SHP77 (cell line): ENCODE data around the gene LCE1A.

ENCODE experiments used
- DNase-seq, 2 experiments: peaks; one replicate each; lab custom pipeline; 2025; lab: John Stamatoyannopoulos, UW

The LCE1A gene, protein sequence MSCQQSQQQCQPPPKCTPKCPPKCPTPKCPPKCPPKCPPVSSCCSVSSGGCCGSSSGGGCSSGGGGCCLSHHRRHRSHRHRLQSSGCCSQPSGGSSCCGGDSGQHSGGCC

DNA sequence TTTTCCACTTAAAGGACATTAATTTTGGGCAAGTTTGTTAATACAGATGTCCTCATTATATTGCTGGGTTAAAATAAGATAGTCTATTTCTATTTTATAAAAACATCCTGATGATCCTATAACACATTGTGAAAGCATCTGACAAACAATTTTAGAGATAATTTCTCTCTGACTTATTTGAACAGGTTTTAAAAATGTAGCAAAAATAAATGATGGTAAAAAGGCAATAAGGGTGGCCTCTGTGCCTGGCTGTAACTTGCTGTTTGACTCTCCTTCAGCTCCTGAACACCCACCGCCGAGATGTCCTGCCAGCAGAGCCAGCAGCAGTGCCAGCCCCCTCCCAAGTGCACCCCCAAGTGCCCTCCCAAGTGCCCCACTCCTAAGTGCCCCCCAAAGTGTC, at the start of gene LCE1A:
LCE1A (plus strand) TSS at position 301 of the 400 bp plus-strand sequence; CDS start at position 301, 0 bp downstream.
- no peak for DNase-seq

DNA sequence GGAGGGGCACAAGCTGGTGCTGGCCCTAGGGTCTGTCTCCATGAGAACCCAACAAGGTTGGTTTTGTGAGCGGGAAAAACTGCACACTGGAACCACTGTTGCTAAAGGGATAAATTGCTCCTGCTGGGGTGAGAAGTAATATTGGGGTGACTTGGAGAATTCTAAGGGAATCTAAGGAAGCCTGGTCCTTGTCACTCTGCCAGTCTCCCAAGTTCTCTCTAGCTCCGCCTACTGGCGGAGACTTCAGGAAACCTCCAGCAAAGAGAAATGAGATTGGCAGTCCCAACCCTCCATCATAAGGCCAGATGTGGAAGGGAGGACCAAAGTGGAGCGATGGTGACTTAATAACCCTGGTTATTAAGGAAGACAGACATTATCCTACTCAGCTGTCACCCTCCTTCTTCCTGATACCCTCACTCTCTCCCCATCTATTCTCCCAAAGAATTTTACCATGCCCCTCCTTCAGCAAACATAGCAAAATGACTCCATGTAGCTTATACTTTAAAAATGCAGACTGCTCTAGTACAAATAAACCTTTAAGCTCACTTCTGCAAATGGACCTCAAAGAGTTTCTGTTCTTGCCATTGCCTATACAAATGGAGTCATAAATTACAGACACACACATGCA, 49.6 kb upstream of the LCE1A start:
- DNase-seq: peak in 1 of 2 experiments; percentile 33

DNA sequence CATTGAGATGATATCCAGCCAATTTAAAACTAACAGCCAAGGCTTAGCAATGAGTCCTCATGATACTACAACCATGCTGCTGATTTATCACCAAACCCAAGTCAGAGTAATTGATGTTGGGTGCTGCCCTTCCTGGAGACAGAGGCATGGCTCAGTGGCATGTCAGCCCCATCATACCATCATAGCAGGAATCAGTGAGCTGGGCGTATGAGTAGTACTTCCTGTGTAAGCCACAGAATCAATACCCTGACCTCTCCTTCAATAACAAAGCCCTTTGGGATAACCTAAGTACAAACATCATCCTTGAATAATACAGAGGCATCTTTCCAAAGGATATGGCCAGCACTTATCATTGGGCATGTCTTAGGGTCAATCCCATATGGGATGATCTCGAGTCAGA, 44.2 kb upstream of the LCE1A start:
- DNase-seq: no peak

DNA sequence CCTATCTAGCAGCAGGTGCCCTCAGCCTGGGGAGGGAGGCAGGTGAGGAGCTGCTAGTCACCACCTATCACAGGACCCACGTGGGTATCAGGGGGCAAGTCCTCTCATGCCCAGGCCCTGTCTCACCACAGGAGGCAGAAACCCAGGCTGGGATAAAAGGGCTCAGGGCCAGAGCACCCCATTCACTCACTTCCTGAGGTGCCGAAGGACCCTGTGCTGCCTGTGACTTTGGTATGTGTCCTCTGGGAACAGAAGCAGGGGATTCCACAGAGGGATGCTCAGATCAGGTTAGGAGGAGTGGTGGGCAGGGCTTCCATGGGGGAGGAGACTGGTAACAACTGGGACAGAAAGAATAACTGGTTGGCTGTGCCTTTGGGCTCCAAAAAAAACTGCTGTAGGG, 41.2 kb upstream of the LCE1A start, which contains the start of gene LCE1E:
LCE1E (plus strand) TSS at position 181 of the 400 bp plus-strand sequence. CDS start 1,043 bp downstream, outside the sequence.
- DNase-seq: no peak

DNA sequence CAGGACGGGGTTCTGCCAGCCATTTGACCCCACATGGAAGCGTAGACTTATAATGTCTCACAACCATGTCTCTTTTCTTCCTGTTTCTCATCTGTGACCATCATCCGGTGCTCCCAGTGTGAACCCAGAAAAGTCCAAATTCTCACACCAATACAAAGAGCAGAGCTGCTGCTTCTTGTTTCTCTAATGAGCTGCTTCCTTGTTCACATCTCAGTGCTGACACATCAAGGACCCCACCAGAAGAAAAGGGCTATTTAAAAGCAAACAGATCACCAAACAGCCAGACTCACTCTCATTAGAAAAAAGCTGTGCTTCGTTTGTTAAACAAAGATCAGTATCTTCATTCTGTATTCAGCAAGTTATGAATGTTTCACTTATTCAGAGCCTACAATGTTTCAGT, 31.6 kb upstream of the LCE1A start:
- no peak for DNase-seq

DNA sequence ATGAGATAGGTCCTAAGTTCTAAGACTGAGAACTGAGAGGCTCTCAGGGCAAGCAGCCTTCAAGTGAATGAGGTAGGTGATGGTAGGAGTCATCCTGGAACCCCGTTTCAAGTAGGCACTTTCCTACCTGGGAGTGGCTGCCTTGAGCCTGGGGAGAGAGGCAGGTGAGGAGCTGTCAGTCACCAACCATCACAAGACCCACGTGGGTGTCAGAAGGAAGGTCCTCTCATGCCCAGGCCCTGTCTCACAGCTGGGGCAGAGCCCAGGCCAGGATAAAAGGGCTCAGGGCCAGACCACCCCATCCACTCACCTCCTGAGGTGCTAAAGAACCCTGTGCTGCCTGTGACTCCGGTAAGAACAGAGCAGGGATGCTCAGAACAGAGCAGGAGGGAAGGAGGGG, 30.9 kb upstream of the LCE1A start, which contains the start of gene LCE1D:
LCE1D (plus strand) TSS at position 301 of the 400 bp plus-strand sequence. CDS start 1,074 bp downstream, outside the sequence.
- no peak for DNase-seq

DNA sequence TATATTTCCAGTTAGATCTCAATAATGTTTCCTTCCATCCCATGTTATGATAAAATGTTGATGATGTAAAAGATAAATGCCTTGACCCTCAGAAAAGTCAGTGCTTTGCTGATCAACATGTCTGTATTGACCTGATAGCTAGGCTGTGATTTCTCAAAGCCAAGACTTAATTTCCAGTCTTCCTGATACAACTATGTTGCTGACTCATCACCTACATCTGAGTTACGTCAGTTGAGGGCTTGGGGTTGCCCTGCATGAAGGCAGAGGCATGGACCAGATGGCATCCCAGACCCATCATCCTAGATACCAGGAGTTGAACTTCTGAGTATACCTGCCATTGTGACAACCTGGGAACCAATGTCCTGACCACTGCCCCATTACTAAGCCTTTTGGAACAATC, 25.9 kb upstream of the LCE1A start:
- no peak for DNase-seq

DNA sequence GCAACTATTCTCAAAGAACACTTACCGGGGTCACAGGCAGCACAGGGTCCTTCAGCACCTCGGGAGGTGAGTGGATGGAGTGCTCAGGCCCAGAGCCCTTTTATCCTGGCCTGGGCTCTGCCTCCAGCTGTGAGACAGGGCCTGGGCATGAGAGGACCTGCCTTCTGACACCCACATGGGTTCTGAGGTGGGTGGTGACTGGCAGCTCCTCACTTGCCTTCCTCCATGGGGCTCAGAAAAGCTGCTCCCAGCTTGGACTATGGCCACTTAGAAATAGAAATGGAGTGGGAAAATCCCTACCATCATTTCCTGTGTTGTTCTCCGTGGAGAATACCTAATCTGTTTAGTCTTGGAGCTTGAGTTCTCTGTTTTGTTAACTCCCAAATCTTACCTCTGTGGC, 20.7 kb upstream of the LCE1A start, which contains the start of gene LCE1C:
LCE1C (minus strand) TSS at position 76 of the 400 bp plus-strand sequence. CDS start 1,173 bp downstream, outside the sequence.
- DNase-seq: no peak

DNA sequence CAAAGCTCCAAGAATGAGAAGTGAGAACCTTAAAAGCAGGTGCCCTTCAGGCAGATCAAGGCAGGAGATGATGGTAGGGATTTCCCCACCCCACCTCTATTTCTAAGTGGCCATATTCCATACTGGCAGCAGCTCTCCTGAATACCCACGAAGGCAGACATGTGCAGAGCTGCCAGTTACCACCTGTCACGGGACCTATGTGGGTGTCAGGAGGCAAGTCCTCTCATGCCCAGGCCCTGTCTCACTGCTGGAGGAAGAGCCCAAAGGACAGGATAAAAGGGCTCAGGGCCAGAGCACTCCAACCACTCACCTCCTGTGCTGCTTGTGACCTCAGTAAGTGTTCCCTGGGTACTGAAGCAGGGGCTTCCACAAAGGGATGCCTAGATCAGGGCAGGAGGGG, 16.2 kb upstream of the LCE1A start:
- no peak for DNase-seq

DNA sequence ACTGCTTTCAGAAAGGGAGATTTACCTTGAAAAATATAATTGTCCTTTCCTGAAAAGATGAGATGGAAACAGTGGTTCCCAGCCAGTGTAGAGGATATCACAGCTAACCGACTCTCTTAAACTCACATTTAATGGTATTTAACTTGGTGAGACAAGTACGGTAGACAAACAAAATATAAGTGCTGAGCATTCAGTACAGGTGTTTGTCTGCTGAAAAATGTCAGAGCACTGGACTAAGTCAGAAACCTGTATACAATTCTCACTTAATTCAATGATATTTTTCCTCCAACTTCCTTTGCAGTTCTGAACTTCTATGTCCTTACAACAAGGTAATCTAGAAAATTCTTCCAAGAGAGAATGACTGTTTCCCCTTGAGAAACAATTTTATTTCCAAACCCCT, 15.6 kb upstream of the LCE1A start, which contains the start of gene LCE1B:
LCE1B (plus strand) TSS at position 301 of the 400 bp plus-strand sequence. CDS start 476 bp downstream, outside the sequence.
- DNase-seq: no peak

DNA sequence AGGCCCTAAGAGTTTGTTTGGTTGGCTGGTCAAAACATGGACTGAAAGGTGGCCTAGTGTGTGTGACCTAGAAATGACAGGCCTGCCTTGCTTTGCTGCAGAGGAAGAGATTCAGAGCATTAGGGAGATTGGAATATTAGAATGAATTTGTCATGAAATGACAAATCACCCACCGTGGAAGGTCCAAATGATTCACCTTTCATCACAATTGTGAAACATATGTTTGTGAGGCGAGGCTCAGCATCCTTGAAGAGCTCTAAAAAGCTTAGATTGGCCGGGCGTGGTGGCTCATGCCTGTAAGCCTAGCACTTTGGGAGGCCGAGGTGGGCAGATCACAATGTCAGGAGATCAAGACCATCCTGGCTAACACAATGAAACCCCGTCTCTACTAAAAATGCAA, 10.0 kb upstream of the LCE1A start:
- no peak for DNase-seq

DNA sequence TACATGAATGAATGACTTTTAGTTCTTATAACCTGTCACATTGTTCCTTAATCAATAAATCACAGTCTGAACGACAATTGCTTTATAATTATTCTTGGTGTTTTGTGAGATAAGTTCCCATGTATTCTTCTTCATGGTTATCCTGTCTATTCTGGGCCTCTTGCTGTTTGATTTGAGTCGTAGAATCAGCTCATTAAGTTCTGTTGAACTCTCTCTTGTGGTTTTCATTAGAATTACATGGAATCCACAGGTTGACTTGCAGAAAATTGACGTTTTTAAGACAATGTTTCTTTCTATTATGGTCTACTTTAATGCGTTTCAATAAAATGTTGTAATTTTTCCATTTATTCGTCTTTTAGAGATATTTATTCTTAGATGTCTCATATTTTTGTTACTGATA, 4.0 kb upstream of the LCE1A start:
- no peak for DNase-seq

DNA sequence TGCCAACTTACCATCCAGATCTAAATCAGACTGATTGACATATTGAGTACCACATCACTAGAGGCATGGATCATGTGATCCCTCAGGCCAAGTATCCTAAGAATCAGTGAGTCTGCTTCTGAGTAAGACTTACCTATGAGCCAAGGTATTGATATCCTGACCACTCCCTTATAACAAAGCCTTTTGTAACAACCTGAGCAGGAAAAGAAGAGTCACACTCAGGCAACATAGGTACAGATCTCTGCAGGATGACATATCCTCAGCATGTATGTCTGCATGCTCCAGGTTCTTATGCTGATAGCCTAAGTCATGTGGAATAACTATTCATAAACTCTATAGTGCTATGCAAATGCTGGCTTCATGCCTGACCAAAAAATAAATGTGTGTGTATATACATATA, 2.3 kb upstream of the LCE1A start:
- no peak for DNase-seq

DNA sequence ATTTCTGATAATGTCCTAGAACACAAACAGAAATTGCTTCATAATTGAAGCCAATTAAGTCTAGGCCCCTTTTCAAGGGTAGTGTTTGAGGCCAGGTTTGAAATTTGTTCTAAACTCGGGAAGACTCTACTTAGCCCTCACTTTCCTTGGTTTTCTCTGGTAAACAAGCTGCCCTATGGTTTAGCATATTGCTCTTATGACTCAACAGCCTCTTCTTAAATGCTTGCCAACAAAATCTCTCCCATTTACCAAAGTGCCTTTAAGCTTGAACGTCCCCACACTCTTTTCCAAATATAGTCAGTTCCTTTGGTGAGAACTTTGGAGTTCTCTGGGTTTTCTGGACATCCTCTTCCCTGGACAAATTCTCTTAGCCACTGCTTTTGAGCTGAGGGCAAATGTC, 9.6 kb downstream of the LCE1A start:
- no peak for DNase-seq

DNA sequence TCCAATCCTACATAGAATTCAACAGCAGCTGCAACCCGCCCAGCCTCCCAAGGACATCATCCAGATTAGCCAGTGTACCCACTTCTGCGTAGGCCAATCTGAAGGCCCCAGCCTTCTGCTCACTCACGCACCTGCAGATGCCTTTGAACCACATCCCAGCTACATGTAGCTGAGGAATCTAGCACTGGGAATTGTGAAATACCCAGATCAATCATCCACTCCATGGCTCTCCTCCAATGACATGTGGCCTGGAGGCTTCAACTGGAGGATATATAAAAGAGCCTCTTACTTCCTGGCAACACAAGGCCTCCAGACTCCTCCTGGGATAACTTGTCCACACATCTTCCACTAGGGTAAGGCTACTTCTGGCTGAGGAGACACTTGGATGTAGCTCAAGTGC, 15.3 kb downstream of the LCE1A start, which contains the start of gene LCE6A:
LCE6A (plus strand) TSS at position 301 of the 400 bp plus-strand sequence. CDS start 665 bp downstream, outside the sequence.
- DNase-seq: no peak

DNA sequence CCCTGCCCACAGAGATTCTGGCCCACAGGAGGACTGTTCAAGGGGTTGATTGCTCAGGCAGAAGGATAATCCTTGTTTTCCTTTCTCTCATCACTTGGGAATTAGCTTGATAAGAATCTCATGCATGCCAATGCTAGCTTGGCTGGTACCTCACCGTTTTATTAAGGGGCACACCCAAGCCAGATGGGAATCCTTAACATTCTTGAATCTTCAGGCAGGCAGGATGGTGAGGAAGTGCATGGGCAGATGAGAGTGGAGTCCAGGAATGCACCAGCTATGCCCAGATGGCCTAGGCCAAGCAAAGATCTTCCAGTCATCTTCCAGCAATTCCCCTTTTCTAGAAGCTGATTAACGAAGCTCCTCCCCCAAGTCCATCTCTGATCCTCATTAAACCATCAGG, 28.4 kb downstream of the LCE1A start:
- no peak for DNase-seq

DNA sequence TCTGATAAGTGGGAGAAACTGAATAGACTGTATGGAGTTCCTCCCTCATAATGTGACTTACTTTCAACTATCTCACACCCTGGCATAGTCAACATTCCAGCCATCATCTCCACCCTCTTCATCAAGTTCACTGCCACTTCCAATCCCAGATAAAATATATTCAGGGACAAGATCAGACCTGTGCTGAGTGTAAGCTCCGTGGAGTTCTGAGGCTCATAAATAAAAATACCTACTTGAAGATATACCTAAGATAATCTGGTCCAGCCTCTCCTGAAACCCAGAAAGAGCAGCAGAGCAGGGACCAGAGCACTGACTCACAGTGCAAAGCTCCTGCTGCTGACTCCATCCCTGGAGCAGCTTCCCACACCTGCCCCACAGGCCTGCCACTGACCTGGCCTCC, 30.8 kb downstream of the LCE1A start:
- no peak for DNase-seq

DNA sequence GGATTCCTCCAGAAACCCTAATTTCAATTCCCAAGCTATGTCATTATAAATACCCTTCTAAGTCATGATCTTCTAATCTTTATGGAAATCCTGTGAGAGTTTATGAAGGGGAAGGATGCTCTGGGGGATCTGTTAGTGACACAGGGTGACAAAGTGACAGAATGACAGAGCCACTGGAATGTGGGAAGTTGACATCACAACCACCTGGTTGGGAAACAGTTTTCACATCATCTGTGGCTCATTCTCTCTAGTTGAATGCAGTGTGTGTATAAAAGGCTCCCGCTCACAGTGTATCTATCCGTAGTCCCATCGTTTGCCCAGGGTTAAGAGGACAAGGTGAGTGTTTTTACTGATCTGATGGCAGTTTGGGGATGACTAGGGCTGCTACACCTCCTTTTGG, 32.4 kb downstream of the LCE1A start, which contains the start of gene LCE7A:
LCE7A (plus strand) TSS at position 301 of the 400 bp plus-strand sequence. CDS start 702 bp downstream, outside the sequence.
- DNase-seq: no peak

DNA sequence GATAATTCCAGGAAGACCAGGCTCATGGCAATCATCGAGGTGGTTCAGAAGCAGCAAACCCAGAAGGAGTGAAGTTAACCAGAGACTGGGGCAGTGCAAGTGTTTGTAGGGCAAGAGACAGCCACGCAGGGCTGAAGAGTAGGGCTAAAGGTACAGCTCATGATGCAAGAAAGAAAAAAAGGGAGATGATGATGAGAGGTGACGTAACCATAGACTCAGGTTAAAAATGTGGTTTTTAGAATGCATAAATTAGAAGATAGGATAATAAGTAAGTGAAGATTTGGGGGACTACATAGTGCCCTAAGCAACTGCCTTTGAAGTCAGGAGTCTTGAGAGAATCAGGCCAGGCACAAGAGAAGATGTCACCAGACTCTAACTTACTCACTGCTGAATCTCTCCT, 32.9 kb downstream of the LCE1A start:
- DNase-seq: no peak

DNA sequence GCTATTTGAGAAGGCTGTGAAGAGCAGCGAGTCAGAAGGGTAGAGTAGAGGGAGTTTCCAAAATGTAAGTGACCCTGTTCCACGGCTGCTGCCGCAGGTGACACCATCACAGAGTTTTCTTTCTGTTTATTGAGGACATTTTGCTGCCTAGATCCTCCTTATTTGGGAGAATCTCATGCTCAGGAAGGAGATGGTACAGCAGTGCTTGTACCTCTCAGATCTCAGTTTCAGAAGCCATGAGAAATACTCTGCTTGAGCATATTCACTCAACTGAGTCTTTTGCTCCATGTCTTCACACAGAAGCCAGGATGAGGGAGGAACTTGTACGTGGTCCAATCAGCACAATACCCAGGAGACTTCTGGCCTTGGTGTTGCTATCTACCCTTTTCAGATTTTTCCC, 34.1 kb downstream of the LCE1A start:
- no peak for DNase-seq

DNA sequence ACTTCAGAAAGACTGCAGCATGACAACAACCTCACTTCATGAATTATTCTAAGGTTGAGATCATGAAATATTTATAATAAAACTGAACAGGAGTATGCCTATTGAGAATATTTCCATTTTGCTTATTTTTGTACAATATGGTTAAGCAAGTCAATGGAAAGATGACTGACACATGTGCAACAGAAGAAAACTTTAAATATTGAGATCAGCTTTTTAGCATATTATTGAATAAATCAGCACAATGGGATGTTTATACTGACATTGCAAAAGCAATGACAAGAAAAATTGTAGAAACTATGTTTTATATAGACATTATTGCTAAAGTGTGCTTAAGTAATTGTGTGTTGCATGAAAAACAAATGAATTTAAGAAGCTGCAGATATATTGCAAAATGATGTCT, 37.2 kb downstream of the LCE1A start:
- no peak for DNase-seq

DNA sequence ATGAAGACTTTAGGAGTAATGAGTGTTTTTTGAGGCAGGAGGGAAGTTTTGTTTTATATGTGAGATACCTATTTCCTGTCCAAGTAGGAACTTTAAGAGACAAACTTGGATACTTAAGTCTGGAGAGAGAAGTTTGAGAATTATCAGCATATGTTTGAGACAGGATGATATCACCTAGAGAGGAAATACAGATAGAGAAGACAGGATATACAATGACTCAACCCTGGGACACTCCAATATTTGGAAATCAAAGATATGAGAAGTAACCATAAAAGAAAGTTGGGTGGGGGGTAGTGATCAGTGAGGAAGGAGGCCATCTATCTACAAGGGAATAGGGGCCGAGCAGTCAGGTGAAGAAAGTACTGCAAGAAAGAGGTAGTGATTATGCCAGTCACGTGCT, 39.0 kb downstream of the LCE1A start:
- no peak for DNase-seq

DNA sequence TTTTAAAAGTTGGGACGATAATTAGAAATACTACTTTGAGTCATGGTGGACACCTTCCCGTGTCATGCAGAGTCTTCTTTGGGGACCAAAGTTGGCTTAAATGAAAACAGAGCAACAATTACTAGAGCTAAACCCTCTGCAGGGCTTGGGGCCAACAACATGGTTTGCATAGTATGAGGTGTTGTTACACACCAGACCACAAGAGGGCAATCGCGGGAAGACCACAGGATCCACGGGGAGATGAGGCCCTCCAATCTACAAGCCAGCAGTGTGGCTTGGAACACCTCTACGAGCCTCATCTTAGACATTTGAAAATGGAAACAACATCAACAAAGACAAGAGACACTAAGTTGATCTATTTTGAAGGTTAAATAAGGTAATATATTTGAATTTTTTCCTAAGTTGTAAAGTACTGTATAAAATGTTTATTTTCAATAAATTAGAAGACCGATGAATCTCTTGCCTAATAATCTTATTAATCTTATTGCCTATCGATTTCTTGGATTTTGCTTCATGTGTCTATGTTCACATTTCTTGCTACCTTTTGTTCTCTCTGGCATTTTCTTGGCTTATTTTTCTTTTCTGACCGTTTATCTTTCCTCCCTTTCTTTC, 42.6 kb downstream of the LCE1A start:
- peak; percentile 80 to 87 for DNase-seq
